ENCODE measurements around the gene DECR2.
A peak's percentile ranks its signal among the peaks of the same experiment; 100 is the strongest.
"Not testable (repeated sequence)": the region's sequence is repeated elsewhere in the genome, so short reads cannot be mapped to it uniquely, and the experiment has no call there.

DECR2 gene

DNA sequence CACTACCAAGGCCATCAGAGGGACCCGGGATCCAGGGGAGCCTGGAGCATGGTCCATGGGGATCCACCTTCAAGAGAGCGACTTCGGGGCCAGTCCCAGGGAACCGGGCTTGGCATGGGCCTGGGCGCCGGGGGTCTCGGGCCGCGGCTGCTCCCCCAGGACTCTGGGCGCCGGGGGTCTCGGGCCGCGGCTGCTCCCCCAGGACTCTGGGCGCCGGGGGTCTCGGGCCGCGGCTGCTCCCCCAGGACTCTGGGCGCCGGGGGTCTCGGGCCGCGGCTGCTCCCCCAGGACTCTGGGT lies 39.0 kb upstream of the DECR2 start:
- H3K4me3 Mint-ChIP-seq; H3K27me3 Mint-ChIP-seq; H3K9me3 Mint-ChIP-seq; ATAC-seq; DNase-seq; H3K36me3 Mint-ChIP-seq (ENCODE audit: low read depth); H3K4me1 Mint-ChIP-seq; H3K27ac Mint-ChIP-seq: not testable (repeated sequence)

DNA sequence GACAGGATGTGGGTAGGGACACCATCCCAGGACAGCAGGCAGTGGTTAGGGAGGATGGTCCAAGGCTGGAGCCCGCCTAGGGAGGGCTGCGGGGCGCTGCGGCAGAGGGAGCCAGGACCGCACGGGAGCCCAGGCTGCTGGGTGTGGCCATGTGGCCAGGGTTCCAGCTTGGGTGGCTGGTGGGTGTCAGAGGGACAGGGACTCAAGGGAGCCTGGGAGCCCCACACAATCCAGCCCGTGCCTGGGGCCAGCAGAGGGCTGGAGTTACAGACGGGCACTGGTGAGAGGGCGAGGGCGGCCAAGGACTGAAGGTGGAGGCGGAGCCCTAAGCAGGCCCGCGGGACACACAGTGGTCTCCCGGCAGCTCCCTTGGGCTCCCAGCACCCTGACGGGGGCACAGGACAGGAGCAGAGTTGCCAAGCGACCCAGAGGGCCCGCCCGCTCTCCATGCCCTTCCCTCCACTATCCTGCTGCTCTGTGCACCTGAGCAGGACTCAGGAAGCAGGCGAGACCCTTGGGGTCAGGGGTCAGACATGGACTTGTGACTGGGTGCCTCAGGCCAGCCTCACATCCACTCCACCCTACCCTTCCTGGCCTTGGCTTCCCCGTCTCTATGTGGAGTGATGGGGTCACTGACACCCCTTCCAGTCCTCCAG lies 38.4 kb upstream of the DECR2 start:
- H3K27ac Mint-ChIP-seq = no peak overlapping the region
- ATAC-seq = no peak
- H3K27me3 Mint-ChIP-seq = peaks cover 3% of the 10 kb centered on the region
- peaks cover 7% of the 10 kb centered on the region for H3K36me3 Mint-ChIP-seq (ENCODE audit: low read depth)
- H3K4me3 Mint-ChIP-seq = no peak overlapping the region
- no peaks in the 10 kb centered on the region for H3K9me3 Mint-ChIP-seq
- DNase-seq = no peak
- H3K4me1 Mint-ChIP-seq = peaks cover 3% of the 10 kb centered on the region

DNA sequence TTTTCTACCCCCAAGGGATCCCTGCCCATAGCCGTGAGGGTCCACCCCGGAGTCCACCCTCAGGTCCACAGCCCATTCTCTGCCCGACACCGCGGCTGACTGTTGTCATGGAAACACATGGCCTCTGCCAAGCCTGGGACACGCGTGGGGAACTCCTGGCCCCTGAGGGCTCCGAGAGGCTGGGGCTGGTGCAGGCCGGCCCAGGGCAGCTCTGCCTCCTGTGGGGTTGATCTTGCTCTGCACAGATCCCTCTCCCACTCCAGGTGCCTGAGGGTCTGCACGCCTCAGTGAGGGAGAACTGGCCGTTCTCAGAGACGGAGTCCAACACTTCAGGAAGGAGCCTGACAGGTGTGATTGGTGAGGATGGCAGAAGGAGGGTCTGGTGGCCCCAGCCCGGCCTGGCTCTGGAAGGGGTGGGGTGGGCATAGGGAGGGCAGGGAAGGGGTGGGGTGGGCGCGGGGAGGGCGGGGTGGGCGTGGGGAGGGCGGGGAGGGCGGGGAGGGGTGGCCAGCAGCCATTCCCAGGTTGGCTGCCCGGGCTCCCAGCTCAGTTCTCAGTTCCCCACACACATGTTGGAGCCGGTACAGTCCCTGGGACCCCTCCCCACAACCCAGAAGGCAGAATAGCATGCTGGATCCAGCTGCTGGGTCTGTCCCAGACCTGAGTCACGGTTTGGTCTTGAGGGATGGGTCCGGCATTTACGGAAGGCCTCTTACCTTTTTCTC lies 37.8 kb upstream of the DECR2 start:
- Mint-ChIP-seq H3K27ac (no peak overlapping the region), H3K27me3 (peaks cover 3% of the 10 kb centered on the region), H3K9me3 (no peaks in the 10 kb centered on the region), H3K4me1 (peaks cover 3% of the 10 kb centered on the region), H3K36me3 (ENCODE audit: low read depth) (peaks cover 9% of the 10 kb centered on the region), H3K4me3 (no peak overlapping the region)
- ATAC-seq = no peak
- no peak for DNase-seq

DNA sequence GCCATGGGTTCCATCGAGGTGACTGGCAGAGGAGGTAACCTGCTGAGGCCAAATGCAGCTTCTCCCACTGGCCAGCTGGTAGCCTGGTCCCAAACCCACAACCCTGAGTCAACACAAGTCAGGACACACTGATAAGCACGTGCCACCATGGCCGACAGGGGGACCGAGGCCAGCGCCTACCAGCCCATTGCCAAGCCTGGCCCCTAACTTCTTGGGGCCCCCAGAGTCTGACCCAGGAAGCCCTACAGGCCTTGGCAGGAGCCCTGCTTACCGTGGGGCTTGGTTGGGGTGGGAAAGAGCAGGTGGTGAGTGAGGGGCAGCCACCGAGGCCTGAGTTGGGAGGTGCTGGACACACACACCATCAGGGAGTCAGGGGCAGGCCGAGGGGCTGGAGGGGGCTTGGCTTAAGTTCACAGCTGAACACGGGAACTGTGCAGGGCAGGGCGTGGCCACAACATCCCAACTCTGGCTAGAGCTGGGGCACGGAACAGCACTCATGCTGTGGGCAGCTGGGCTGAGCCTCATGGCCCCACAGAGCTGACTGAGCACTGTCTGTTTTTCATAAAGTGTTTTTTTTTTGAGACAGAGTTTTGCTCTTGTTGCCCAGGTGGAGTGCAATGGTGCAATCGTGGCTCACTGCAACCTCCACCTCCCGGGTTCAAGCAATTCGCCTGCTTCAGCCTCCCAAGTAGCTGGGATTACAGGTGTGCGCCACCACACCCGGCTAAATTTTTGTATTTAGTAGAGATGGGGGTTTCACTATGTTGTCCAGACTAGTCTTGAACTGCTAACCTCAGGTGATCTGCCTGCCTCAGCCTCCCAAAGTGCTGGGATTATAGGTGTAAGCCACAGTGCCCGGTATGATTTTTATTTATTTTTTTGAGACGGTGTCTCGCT lies 36.8 kb upstream of the DECR2 start:
- Mint-ChIP-seq H3K27ac (no peak overlapping the region), H3K4me3 (no peak overlapping the region), H3K4me1 (peaks cover 3% of the 10 kb centered on the region), H3K9me3 (no peaks in the 10 kb centered on the region), H3K36me3 (ENCODE audit: low read depth) (peaks cover 11% of the 10 kb centered on the region), H3K27me3 (peaks cover 3% of the 10 kb centered on the region)
- no peak for ATAC-seq
- no peak for DNase-seq

DNA sequence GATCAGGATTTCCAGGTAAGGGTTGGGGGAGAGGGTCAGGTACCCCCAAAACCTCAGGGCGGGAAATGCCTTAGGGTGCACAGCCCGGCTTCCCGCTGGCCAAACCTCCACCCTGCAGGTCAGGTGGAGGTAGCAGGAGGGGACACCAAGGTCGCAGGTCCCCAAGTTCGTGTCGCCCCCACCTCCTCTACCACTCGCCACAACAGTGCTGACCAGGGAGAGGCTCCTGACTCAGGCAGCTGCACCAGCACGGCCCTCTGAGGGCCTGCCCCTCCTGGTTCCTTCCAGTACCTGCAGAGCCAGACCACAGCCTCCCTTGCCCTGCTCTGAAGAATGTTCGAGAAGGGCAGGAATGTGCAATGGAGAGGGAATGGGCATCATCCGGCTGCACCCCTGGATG lies 35.2 kb upstream of the DECR2 start:
- H3K9me3 Mint-ChIP-seq = no peaks in the 10 kb centered on the region
- H3K4me1 Mint-ChIP-seq = peaks cover 12% of the 10 kb centered on the region
- H3K27me3 Mint-ChIP-seq = peaks cover 3% of the 10 kb centered on the region
- no peak overlapping the region for H3K4me3 Mint-ChIP-seq
- H3K36me3 Mint-ChIP-seq (ENCODE audit: low read depth) = peaks cover 11% of the 10 kb centered on the region
- DNase-seq = no peak
- H3K27ac Mint-ChIP-seq = no peak overlapping the region
- no peak for ATAC-seq

DNA sequence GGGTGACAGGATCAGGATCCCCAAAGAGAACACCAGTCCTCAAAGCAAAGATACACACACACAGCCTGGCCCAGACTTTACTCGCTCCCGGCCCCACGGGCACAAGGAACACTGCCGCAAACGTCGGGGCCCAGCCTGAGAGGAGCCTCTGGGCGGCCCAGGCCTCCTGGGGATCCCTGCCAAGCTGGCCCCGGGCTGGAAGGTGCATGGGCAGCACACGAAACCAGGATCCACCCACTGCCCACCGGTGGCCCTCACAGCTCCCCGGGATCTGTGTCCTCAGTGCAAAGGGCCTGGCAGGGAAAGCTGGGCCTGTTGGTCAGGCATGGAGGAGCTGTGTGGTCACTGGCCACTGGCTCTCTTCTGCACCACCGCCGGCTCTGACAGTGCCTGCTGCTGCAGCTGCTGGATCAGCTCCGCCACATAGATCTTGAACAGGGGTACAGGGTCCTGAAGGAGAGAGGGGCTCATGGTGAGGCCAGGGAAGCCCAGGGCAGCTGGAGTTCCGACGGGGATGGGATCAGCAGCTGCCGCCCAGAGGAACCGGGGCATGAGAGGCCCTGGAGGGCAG lies 34.3 kb upstream of the DECR2 start:
- DNase-seq (no peak), ATAC-seq (no peak)
- Mint-ChIP-seq H3K27me3 (no peaks in the 10 kb centered on the region), H3K4me1 (peaks cover 12% of the 10 kb centered on the region), H3K4me3 (no peak overlapping the region), H3K27ac (no peak overlapping the region), H3K9me3 (no peaks in the 10 kb centered on the region), H3K36me3 (ENCODE audit: low read depth) (peaks cover 11% of the 10 kb centered on the region)

DNA sequence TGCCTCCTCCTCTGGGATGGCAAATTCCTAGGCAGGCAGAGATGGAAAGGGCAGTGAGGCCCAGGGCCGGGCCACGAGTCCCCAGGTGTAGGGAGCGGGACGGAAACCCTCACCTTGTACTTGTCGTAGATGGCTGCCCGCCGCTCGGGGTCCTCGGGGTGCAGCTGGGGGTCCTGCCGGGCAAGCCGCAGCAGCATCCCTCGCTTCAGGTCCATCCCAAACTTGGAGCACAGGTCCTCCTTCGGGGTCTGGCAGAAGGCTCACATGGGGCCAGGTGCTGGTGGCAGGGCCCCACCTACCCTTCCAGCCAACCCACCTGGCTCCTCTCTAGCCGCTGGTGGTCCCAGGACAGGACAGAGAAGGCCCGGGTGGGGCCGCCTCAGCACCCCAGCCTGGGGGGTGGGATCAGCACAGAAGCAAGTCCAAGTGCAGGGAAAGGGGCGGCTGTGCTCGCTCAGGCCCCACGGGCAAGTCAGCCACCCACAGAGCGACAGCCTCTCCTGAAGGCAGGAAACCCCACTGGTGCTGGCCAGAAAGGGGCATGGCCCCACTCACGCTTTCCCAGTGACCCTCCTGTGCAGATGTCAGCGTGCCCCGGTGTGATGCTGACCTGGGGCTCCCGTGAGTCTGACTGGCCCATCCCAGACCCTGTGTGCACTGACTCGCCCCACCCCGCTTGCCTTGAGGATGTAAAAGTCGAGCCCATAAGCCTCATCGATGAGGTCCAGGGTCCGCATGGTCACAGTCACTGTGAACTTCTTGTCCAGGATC lies 33.1 kb upstream of the DECR2 start:
- H3K27ac Mint-ChIP-seq = no peak overlapping the region
- H3K4me1 Mint-ChIP-seq = peaks cover 12% of the 10 kb centered on the region
- no peak overlapping the region for H3K4me3 Mint-ChIP-seq
- H3K36me3 Mint-ChIP-seq (ENCODE audit: low read depth) = peaks cover 11% of the 10 kb centered on the region
- H3K27me3 Mint-ChIP-seq = no peaks in the 10 kb centered on the region
- H3K9me3 Mint-ChIP-seq = no peaks in the 10 kb centered on the region
- DNase-seq (no peak), ATAC-seq (no peak)

DNA sequence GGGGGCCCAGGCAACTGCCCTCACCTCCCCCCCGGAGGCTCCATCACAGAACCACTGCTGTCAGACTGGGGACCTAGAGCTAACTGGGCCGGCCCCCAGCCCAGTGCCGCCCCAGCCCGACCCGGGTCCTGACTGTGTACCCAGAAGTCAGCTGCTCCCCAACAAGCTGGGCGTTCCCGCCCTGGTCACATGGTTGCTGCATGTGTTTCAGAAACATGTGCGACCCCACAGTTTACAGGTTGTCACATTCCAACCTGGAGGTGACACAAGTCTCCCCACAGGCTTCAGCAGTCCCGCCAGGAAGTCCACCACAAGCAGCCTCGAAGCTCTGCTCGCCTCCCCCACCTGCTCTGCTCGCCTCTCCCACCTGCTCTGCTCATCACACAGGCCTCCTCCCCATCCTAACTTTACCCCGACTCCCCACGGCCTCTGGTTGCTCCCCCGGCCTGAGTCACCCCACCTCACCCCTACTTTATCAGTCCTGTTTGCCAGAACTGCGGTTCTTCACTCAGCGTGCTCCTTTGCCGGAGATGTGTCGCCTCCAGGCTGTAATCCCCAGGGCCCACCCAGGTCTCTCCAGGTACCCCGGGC lies 32.3 kb upstream of the DECR2 start:
- no peak for ATAC-seq
- peaks cover 11% of the 10 kb centered on the region for H3K36me3 Mint-ChIP-seq (ENCODE audit: low read depth)
- peak overlapping the region; percentile 61 for H3K4me3 Mint-ChIP-seq
- no peaks in the 10 kb centered on the region for H3K27me3 Mint-ChIP-seq
- no peak for DNase-seq
- no peaks in the 10 kb centered on the region for H3K9me3 Mint-ChIP-seq
- H3K4me1 Mint-ChIP-seq = peaks cover 12% of the 10 kb centered on the region
- no peak overlapping the region for H3K27ac Mint-ChIP-seq

DNA sequence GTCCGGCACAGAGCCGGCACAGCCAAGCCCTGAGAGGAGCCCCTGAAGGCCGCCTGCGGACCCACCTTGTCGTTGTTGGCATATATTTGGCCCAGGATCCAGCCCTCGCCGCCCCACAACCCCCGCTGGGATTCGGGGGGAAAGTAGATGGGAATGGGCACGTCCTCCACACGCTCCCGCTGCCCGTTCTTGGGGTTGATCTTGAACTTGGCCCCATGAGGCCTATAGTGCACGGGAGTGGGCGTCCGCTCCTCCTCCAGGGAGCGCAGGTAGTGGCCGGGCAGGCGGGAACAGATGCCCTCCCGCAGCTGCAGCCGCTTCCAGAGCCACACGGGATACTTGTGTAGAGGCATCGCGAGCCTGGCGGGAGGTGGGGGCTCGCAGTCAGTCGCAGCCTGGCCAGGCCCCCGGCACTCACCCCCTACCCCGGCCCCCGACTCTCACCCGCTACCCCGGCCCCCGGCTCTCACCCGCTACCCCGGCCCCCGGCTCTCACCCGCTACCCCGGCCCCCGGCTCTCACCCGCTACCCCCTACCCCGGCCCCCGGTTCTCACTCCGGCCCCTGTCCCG lies 31.7 kb upstream of the DECR2 start:
- Mint-ChIP-seq H3K4me1 (peaks cover 12% of the 10 kb centered on the region), H3K27ac (peak overlapping the region; percentile 89), H3K9me3 (no peaks in the 10 kb centered on the region), H3K4me3 (peak overlapping the region; percentile 81), H3K27me3 (no peaks in the 10 kb centered on the region), H3K36me3 (ENCODE audit: low read depth) (peaks cover 11% of the 10 kb centered on the region)
- ATAC-seq (no peak), DNase-seq (no peak)

DNA sequence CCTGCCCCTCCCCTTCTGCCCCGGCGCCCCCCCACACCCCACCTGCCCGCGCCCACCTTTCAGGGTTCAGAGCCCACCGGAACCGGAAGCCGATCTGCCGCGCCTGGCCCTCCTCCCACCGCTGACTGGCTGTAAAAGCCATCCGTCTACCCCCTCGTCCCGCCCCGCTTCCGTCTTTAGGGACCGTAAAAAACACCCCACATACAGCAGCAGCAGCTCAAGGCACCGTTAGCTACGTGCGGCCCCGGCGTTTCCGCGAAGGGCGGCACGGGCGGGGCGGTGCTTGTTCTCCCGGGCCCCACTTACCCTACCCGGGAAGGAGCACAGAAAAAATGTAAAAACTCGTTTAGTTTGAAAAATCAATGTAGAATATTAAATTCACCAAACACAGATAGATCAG lies 31.2 kb upstream of the DECR2 start, which contains the start of gene MRPL28:
MRPL28 (minus strand) TSS at position 96 of the 400 bp plus-strand sequence. CDS start 320 bp downstream, outside the sequence.
- Mint-ChIP-seq H3K4me3 (peak within 1 kb of the TSS; percentile 81), H3K9me3 (no peaks in the 10 kb centered on the region), H3K4me1 (peaks cover 12% of the 10 kb centered on the region), H3K36me3 (ENCODE audit: low read depth) (peaks cover 11% of the 10 kb centered on the region), H3K27ac (peak within 1 kb of the TSS; percentile 89), H3K27me3 (no peaks in the 10 kb centered on the region)
- DNase-seq (peak; percentile 95), ATAC-seq (peak; percentile 98)

DNA sequence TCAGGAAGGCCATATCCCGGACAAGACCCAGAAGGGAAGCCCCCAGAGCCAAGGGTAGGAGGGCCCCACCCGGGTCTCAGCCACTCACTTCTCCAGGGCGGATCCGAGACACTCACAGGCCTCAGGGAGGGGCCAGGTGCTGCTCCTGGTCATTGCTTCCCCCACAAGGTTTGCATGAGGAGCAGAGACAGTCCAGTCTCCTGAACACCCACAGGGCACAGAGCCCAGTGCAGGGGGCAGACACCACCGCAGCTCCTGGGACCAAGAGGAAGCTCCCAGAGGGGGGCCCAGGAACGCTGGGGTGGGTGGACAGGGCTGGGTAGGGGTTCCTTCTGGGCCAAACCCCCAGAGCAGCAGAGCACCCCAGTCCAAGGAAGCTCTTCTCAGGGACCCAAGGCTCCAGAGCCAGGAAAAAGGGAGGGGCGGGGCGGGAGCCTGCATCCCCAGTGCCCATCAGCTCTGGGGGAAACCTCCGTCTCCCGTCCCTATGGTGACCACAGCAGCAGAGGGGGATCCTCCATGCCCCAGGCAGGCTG lies 30.6 kb upstream of the DECR2 start:
- H3K4me3 Mint-ChIP-seq = peak overlapping the region; percentile 81
- peak overlapping the region; percentile 89 for H3K27ac Mint-ChIP-seq
- peaks cover 11% of the 10 kb centered on the region for H3K36me3 Mint-ChIP-seq (ENCODE audit: low read depth)
- H3K9me3 Mint-ChIP-seq = no peaks in the 10 kb centered on the region
- H3K4me1 Mint-ChIP-seq = peaks cover 12% of the 10 kb centered on the region
- DNase-seq (no peak), ATAC-seq (no peak)
- no peaks in the 10 kb centered on the region for H3K27me3 Mint-ChIP-seq

DNA sequence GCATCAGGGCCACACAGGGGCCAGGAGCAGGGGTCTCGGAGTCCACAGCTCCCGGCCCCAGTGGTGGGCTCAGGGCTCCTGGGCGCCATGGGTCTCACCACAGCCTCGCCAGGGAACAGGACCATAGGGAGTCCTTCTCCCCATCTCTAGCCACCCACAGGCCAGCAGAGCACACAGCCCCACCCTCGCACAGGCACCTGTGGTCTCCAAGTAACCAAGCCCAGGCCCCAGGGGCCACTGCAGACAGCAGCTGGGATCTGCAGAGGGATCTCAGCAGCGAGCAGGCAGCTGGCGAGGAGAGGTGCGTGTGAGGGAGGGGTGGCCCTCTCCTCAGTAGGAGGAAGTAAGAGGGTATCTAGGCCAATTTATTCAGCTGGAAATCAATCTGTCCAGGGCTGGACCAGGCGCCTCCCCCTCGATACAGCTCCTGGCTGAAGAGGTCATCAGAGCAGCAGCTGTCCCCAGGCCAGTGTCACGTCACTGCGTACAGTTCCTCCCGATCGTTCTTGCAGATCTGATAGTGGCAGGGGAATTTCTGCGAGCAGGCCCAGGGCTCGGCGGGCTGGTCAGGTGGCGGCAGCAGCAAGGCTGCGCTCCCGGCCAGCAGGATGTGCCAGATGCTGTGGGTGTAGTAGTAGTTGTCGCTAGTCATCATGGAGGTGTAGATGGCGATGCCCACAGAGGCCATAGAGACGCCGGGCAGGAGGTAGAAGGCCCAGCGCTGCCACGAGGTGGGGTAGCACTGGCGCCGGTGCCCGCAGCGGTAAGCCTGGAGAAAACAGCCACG lies 30.0 kb upstream of the DECR2 start:
- no peak for DNase-seq
- no peak for ATAC-seq
- Mint-ChIP-seq H3K27ac (no peak overlapping the region), H3K9me3 (no peaks in the 10 kb centered on the region), H3K4me3 (no peak overlapping the region), H3K36me3 (ENCODE audit: low read depth) (peaks cover 9% of the 10 kb centered on the region), H3K4me1 (peaks cover 12% of the 10 kb centered on the region), H3K27me3 (no peaks in the 10 kb centered on the region)
